Amygdala (tissue), 56 donors: ENCODE results near the gene CASP1.

Source experiments
- DNase-seq, 56 donors: peaks; one replicate each; lab custom pipeline; 2025; lab: John Stamatoyannopoulos, UW

CASP1 gene

GRCh38 chr11:104995001-104995408 lies 39.9 kb downstream of the CASP1 start:
- DNase-seq = no peak

GRCh38 chr11:104992781-104993180 lies 42.2 kb downstream of the CASP1 start:
- DNase-seq = no peak

- DNase-seq = no peak
These were observed 43.0 kb downstream of the CASP1 start for GRCh38 chr11:104991994-104992393.

- no peak for DNase-seq
These were observed 50.1 kb downstream of the CASP1 start for GRCh38 chr11:104984808-104985207.

- no peak for DNase-seq
These were observed 55.1 kb downstream of the CASP1 start for GRCh38 chr11:104979839-104980238.
